Measurements from ENCODE around the gene GNPTG.

GNPTG gene

GRCh38 chr16:1351582-1352362 is at the start of gene GNPTG, which contains the start of gene TSR3:
TSS of gene GNPTG (plus strand) at chr16:1351931. CDS start at chr16:1351966, 35 bp downstream.
TSS of gene TSR3 (minus strand) at chr16:1351878. CDS start at chr16:1351804, 74 bp downstream.
- TF ChIP-seq CTCF (IDR thresholded peaks at IDR 0.05; ENCODE audit: low read depth, low read length) = no peak
- in situ Hi-C loops (cut with HindIII; ENCODE audit: low sequenced_read_pairs) = no loop called here
- DNase-seq (ENCODE audit: low read depth, low spot score) = peak; percentile 82
- peak within 1 kb of the TSS; percentile 81 for H3K4me3 ChIP-seq (ENCODE audit: low read depth, low read length)

GRCh38 chr16:1305823-1306222 is 45.9 kb upstream of the GNPTG start:
- no peak for TF ChIP-seq CTCF (IDR thresholded peaks at IDR 0.05; ENCODE audit: low read depth, low read length)
- H3K4me3 ChIP-seq (ENCODE audit: low read depth, low read length) = no peak overlapping the region
- in situ Hi-C loops (cut with HindIII; ENCODE audit: low sequenced_read_pairs) = no loop called here
- no peak for DNase-seq (ENCODE audit: low read depth, low spot score)

GRCh38 chr16:1306334-1306733 is 45.4 kb upstream of the GNPTG start:
- no peak for DNase-seq (ENCODE audit: low read depth, low spot score)

GRCh38 chr16:1308036-1308976 is 43.4 kb upstream of the GNPTG start:
- in situ Hi-C loops (cut with HindIII; ENCODE audit: low sequenced_read_pairs) = no loop called here
- H3K4me3 ChIP-seq (ENCODE audit: low read depth, low read length) = peak overlapping the region; percentile 60
- DNase-seq (ENCODE audit: low read depth, low spot score) = peak; percentile 38
- no peak for TF ChIP-seq CTCF (IDR thresholded peaks at IDR 0.05; ENCODE audit: low read depth, low read length)

More at GRCh38 chr16:1306334-1306733, 45.4 kb upstream of the GNPTG start:
- no peak overlapping the region for H3K4me3 ChIP-seq (ENCODE audit: low read depth, low read length)
- TF ChIP-seq CTCF (IDR thresholded peaks at IDR 0.05; ENCODE audit: low read depth, low read length) = no peak
- in situ Hi-C loops (cut with HindIII; ENCODE audit: low sequenced_read_pairs) = no loop called here

- DNase-seq (ENCODE audit: low read depth, low spot score) = peak; percentile 99
- peak within 1 kb of the TSS; percentile 81 for H3K4me3 ChIP-seq (ENCODE audit: low read depth, low read length)
- in situ Hi-C loops (cut with HindIII; ENCODE audit: low sequenced_read_pairs) = no loop called here
- TF ChIP-seq CTCF (IDR thresholded peaks at IDR 0.05; ENCODE audit: low read depth, low read length) = no peak
These were observed 42.5 kb upstream of the GNPTG start, which contains the start of gene UBE2I for GRCh38 chr16:1308977-1309885. TSS of gene UBE2I (plus strand) at chr16:1309636. CDS start at chr16:1314031, 4,395 bp downstream.

All from astrocyte of the spinal cord (primary cell).